Common myeloid progenitor, CD34-positive (primary cell): ENCODE data around the gene ZSCAN12.
"Not testable (repeated sequence)": the region's sequence is repeated elsewhere in the genome, so short reads cannot be mapped to it uniquely, and the experiment has no call there.

ENCODE experiments used
- CTCF ChIA-PET: fragments of 350-600 bp; sonication (Branson Sonifier 250); formaldehyde crosslinking; loops from one replicate; lab custom pipeline; 2021; ENCODE audit warnings: antibody characterized with exemption; lab: Charles Lee
- POLR2A ChIA-PET: fragments of 350-600 bp; sonication (Branson Sonifier 250); formaldehyde crosslinking; loops from one replicate; lab custom pipeline; 2021; ENCODE audit warnings: antibody characterized with exemption; lab: Charles Lee
- DNase-seq, 3 donors: peaks; one replicate each; pipeline versions ENCODE4 v3.0.0 to v3.0.0-alpha.2; 2013
- H3K27ac ChIP-seq, 2 experiments: 1 replicate in 1 of 2; 2 replicates in 1 of 2; pipeline ENCODE4 v1.7.0; 2013; ENCODE audit warnings: inconsistent platforms in 2 of 2, low read length in 2 of 2, mild to moderate bottlenecking in 2 of 2, low read depth in 1 of 2, moderate library complexity in 1 of 2; ENCODE audit not compliant: severe bottlenecking in 2 of 2, insufficient read depth in 1 of 2, poor library complexity in 1 of 2
- H3K27me3 ChIP-seq, 5 experiments: replicated peaks in 2 of 5; 1 replicate in 3 of 5; 2 replicates in 2 of 5; pipeline versions ENCODE4 v1.6.1 to v1.7.0; 2013; ENCODE audit warnings: low read length in 4 of 5, mild to moderate bottlenecking in 2 of 5, moderate library complexity in 2 of 5, inconsistent platforms in 1 of 5; ENCODE audit not compliant: insufficient read depth in 5 of 5, control insufficient read depth in 4 of 5
- H3K36me3 ChIP-seq, 4 experiments: 1 replicate in 2 of 4; 2 replicates in 2 of 4; pipeline versions ENCODE4 v1.6.1 to v1.7.0; 2013; ENCODE audit warnings: low read length in 3 of 4, control low read depth in 1 of 4, mild to moderate bottlenecking in 1 of 4; ENCODE audit not compliant: control insufficient read depth in 4 of 4, insufficient read depth in 4 of 4
- H3K4me1 ChIP-seq, 4 experiments: 1 replicate in 3 of 4; 2 replicates in 1 of 4; pipeline versions ENCODE4 v1.6.1 to v1.7.1; 2013; ENCODE audit warnings: low read length in 3 of 4, mild to moderate bottlenecking in 3 of 4, control low read depth in 1 of 4, inconsistent platforms in 1 of 4, moderate library complexity in 1 of 4; ENCODE audit not compliant: control insufficient read depth in 4 of 4, insufficient read depth in 4 of 4; ENCODE audit errors: control extremely low read depth in 1 of 4
- H3K4me3 ChIP-seq, 7 experiments: 1 replicate in 4 of 7; 2 replicates in 3 of 7; pipeline versions ENCODE4 v1.5.1 to v1.7.0; 2013; ENCODE audit warnings: mild to moderate bottlenecking in 7 of 7, low read length in 6 of 7, moderate library complexity in 6 of 7, inconsistent platforms in 2 of 7, low read depth in 2 of 7, control low read depth in 1 of 7; ENCODE audit not compliant: insufficient read depth in 4 of 7, control insufficient read depth in 1 of 7; ENCODE audit errors: extremely low read depth in 1 of 7
- H3K9me3 ChIP-seq, 5 experiments: 1 replicate in 4 of 5; 2 replicates in 1 of 5; pipeline versions ENCODE4 v1.6.1 to v1.7.1; 2013; ENCODE audit warnings: low read length in 4 of 5, mild to moderate bottlenecking in 2 of 5, inconsistent platforms in 1 of 5, low read depth in 1 of 5, moderate library complexity in 1 of 5; ENCODE audit not compliant: control insufficient read depth in 4 of 5, insufficient read depth in 2 of 5; ENCODE audit errors: control extremely low read depth in 1 of 5
- WGBS: methylation state at CpG from one replicate; pipeline ENCODE4 v1.1.5; 2013; ENCODE audit not compliant: insufficient coverage; 5-methylcytosine and 5-hydroxymethylcytosine counted together

Gene ZSCAN12

GRCh38 chr6:28413681-28414080 lies 14.1 kb upstream of the ZSCAN12 start:
- Histone ChIP-seq H3K4me1 (no peaks in the 10 kb centered on the region), H3K4me3 (no peak overlapping the region), H3K9me3 (peaks cover 0 to 7% (median 4%) of the 10 kb centered on the region in 5 experiments), H3K36me3 (no peaks in the 10 kb centered on the region), H3K27ac (no peak overlapping the region), H3K27me3 (peaks cover 0 to 5% (median 3%) of the 10 kb centered on the region in 5 experiments)
- POLR2A ChIA-PET = no interaction called here
- DNase-seq = no peak
- CTCF ChIA-PET = no interaction called here

- Histone ChIP-seq H3K27me3 (peaks cover 3 to 8% (median 5%) of the 10 kb centered on the region in 5 experiments), H3K27ac (no peak overlapping the region), H3K4me1 (no peaks in the 10 kb centered on the region), H3K36me3 (no peaks in the 10 kb centered on the region), H3K4me3 (no peak overlapping the region), H3K9me3 (peaks cover 0 to 8% (median 4%) of the 10 kb centered on the region in 5 experiments)
- no peak for DNase-seq
- WGBS = 86% methylated on average over 1 of the region's 2 CpGs
- ChIA-PET CTCF (interaction anchor here (0.6 kb wide), 1 partner anchor 16 kb away, joined by 3 read pairs; no protein-coding TSS in a partner anchor), POLR2A (no interaction called here)
These were observed 11.2 kb upstream of the ZSCAN12 start for GRCh38 chr6:28410767-28411166.

- 78% methylated on average over 4 of the region's 5 CpGs for WGBS
- H3K9me3 ChIP-seq = peaks cover 0 to 5% (median 3%) of the 10 kb centered on the region in 5 experiments
- H3K27me3 ChIP-seq = peaks cover 3 to 8% (median 7%) of the 10 kb centered on the region in 5 experiments
- H3K4me1 ChIP-seq = no peaks in the 10 kb centered on the region
- DNase-seq = no peak
- H3K4me3 ChIP-seq = no peak overlapping the region
- ChIA-PET POLR2A (no interaction called here), CTCF (no interaction called here)
- no peaks in the 10 kb centered on the region for H3K36me3 ChIP-seq
- no peak overlapping the region for H3K27ac ChIP-seq
These were observed 8.7 kb upstream of the ZSCAN12 start for GRCh38 chr6:28408076-28408802.

- Histone ChIP-seq H3K27ac (no peak overlapping the region), H3K4me3 (no peak overlapping the region), H3K4me1 (no peaks in the 10 kb centered on the region), H3K27me3 (peaks cover 3 to 12% (median 8%) of the 10 kb centered on the region in 5 experiments), H3K36me3 (no peaks in the 10 kb centered on the region), H3K9me3 (peaks cover 0 to 5% (median 3%) of the 10 kb centered on the region in 5 experiments)
- 83% methylated on average over 2 of the region's 2 CpGs for WGBS
- POLR2A ChIA-PET = no interaction called here
- DNase-seq = no peak
- CTCF ChIA-PET = no interaction called here
These were observed 7.9 kb upstream of the ZSCAN12 start for GRCh38 chr6:28407401-28407800.

GRCh38 chr6:28403923-28404322 lies 4.4 kb upstream of the ZSCAN12 start:
- H3K4me3 ChIP-seq, CTCF ChIA-PET, H3K36me3 ChIP-seq, H3K27ac ChIP-seq, H3K4me1 ChIP-seq, DNase-seq, POLR2A ChIA-PET, H3K9me3 ChIP-seq: not testable (repeated sequence)
- no CpG with 5 or more reads among the region's 5 CpGs for WGBS
- peaks cover 0 to 20% (median 10%) of the 10 kb centered on the region in 5 experiments for H3K27me3 ChIP-seq

GRCh38 chr6:28402197-28402596 lies 2.6 kb upstream of the ZSCAN12 start:
- CTCF ChIA-PET = interaction anchor here (1.3 to 1.4 kb wide), 2 partner anchors 13 to 19 kb away, joined by 3 to 4 read pairs; no protein-coding TSS in a partner anchor
- Histone ChIP-seq H3K27me3 (peaks cover 0 to 18% (median 9%) of the 10 kb centered on the region in 5 experiments), H3K36me3 (peaks cover 0 to 9% (median 3%) of the 10 kb centered on the region in 4 experiments), H3K27ac (no peak overlapping the region), H3K4me1 (peaks cover 4 to 18% (median 9%) of the 10 kb centered on the region in 4 experiments), H3K4me3 (no peak overlapping the region), H3K9me3 (peaks cover 0 to 1% (median 0%) of the 10 kb centered on the region in 5 experiments)
- DNase-seq = peak in 2 of 3 donors; percentile 19 to 31
- WGBS = 0% methylated on average over 1 of the region's 2 CpGs
- POLR2A ChIA-PET = interaction anchor here (0.6 kb wide), 1 partner anchor 898 kb away, joined by 4 read pairs; no protein-coding TSS in a partner anchor

- Histone ChIP-seq H3K9me3 (peaks cover 0 to 1% (median 0%) of the 10 kb centered on the region in 5 experiments), H3K27me3 (peaks cover 0 to 17% (median 5%) of the 10 kb centered on the region in 5 experiments), H3K36me3 (peaks cover 0 to 15% (median 7%) of the 10 kb centered on the region in 4 experiments), H3K4me1 (peaks cover 4 to 18% (median 9%) of the 10 kb centered on the region in 4 experiments), H3K4me3 (no peak overlapping the region), H3K27ac (no peak overlapping the region)
- POLR2A ChIA-PET = interaction anchor here (0.5 kb wide), 1 partner anchor 65 kb away, joined by 3 read pairs; no protein-coding TSS in a partner anchor
- CTCF ChIA-PET = interaction anchor here (1.0 to 1.4 kb wide), 2 partner anchors 12 to 19 kb away, joined by 3 to 5 read pairs; no protein-coding TSS in a partner anchor
- WGBS = no CpG with 5 or more reads among the region's 1 CpG
- no peak for DNase-seq
These were observed 1.6 kb upstream of the ZSCAN12 start for GRCh38 chr6:28401172-28401571.
